Vagina (tissue), 2 donors: ENCODE results near the gene CAPN13.

Experiments used
- POLR2A ChIP-seq, 2 donors: fragments of 450-650 bp; IDR thresholded peaks; one replicate each; pipeline ENCODE4 v1.6.1; 2017; ENCODE audit warnings: antibody characterized with exemption in 2 of 2, mild to moderate bottlenecking in 2 of 2, moderate library complexity in 2 of 2
- POLR2AphosphoS5 ChIP-seq, 2 donors: sonication (generic); formaldehyde crosslinking; IDR thresholded peaks; one replicate each; pipeline ENCODE4 v1.9.0; 2017; ENCODE audit warnings: antibody characterized with exemption in 2 of 2, mild to moderate bottlenecking in 2 of 2, low read depth in 1 of 2; ENCODE audit not compliant: insufficient read depth in 1 of 2
- TF ChIP-seq, protein P1 (sequence below), 3 experiments: fragments of 450-650 bp in 2 of 3; fragments of 200-600 bp in 1 of 3; sonication (generic) in 1 of 3; IDR thresholded peaks; one replicate each; pipeline ENCODE4 v1.5.1; 2017 to 2019; ENCODE audit warnings: antibody characterized with exemption in 3 of 3, mild to moderate bottlenecking in 2 of 3, moderate library complexity in 2 of 3

DNA sequence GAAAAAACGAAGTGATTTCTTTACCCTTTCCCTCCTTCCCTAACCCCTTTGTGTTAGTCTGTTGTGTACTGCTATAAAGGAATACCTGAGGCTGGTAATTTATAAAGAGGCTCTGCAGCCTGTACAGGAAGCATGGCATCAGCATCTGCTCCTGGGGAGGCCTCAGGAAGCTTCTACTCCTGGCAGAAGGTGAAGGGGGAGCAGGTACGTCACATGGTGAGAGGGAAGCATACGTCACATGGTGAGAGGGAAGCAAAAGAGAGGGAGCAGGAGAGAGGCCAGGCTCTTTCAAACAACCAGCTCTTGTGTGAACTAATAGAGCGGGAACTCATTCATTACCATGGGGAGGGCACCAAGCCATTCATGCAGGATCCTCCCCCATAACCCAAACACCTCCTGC is 126.2 kb downstream of the CAPN13 start:
- TF ChIP-seq POLR2A (IDR thresholded peaks at IDR 0.05) (no peak), POLR2AphosphoS5 (IDR thresholded peaks at IDR 0.05; ENCODE audit: insufficient read depth in 1 of 2, low read depth in 1 of 2) (no peak)
- TF ChIP-seq, protein P1, sequence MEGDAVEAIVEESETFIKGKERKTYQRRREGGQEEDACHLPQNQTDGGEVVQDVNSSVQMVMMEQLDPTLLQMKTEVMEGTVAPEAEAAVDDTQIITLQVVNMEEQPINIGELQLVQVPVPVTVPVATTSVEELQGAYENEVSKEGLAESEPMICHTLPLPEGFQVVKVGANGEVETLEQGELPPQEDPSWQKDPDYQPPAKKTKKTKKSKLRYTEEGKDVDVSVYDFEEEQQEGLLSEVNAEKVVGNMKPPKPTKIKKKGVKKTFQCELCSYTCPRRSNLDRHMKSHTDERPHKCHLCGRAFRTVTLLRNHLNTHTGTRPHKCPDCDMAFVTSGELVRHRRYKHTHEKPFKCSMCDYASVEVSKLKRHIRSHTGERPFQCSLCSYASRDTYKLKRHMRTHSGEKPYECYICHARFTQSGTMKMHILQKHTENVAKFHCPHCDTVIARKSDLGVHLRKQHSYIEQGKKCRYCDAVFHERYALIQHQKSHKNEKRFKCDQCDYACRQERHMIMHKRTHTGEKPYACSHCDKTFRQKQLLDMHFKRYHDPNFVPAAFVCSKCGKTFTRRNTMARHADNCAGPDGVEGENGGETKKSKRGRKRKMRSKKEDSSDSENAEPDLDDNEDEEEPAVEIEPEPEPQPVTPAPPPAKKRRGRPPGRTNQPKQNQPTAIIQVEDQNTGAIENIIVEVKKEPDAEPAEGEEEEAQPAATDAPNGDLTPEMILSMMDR (IDR thresholded peaks at IDR 0.05) = no peak
